HCT116 (cell line): ENCODE results near the gene PLCD3. TPM values are rescaled to one million over a fixed set of nuclear protein-coding genes. Genes with fewer than 3 reads are reported as not detected.

ENCODE experiments used
- ATAC-seq: fragments of 200-7000 bp; cut with Tn5 transposase; 2 replicates; pipeline ENCODE4 v1.9.1; 2020; ENCODE audit warnings: mild to moderate bottlenecking, moderate library complexity
- BruUV-seq: library from RNA; stranded (reverse); fragments of 400-500 nt; replicated peaks from 2 replicates; lab custom pipeline; 2021; lab: Mats Ljungman, UMichigan
- CTCF ChIA-PET: fragments of 300-600 bp; sonication (Branson Sonifier 250); formaldehyde crosslinking; loops from one replicate; lab custom pipeline; 2021; ENCODE audit warnings: antibody characterized with exemption; lab: Charles Lee
- POLR2A ChIA-PET: fragments of 300-600, 350-600 bp; sonication (Branson Sonifier 250); formaldehyde crosslinking; loops from one replicate; lab custom pipeline; 2021; ENCODE audit warnings: antibody characterized with exemption; lab: Charles Lee
- RAD21 ChIA-PET, 2 experiments: fragments of 300-600 bp; sonication (Branson Sonifier 250); formaldehyde crosslinking; loops; one replicate each; lab custom pipeline; 2023; ENCODE audit warnings: low total read pairs in 2 of 2; ENCODE audit not compliant: uncharacterized antibody in 2 of 2, unreplicated experiment in 2 of 2, low non-redundant PET in 1 of 2; lab: Charles Lee
- DNase-seq: peaks from one replicate; pipeline ENCODE4 v3.0.0-alpha.2; 2010; ENCODE audit warnings: low read depth, low spot score
- H2AFZ ChIP-seq: fragments of 200-600 bp; shearing (Covaris generic), sonication (generic); 2 replicates; pipeline ENCODE4 v1.6.1; 2017; ENCODE audit warnings: low read depth, mixed run types, mixed read lengths, antibody characterized with exemption, low read length; ENCODE audit not compliant: poor library complexity, severe bottlenecking
- H3K27ac ChIP-seq: 2 replicates; pipeline ENCODE4 v1.5.1; 2012; ENCODE audit warnings: low read depth, low read length
- H3K27me3 ChIP-seq: fragments of 200-600 bp; sonication (generic); 2 replicates; pipeline ENCODE4 v1.6.1; 2016; ENCODE audit warnings: mixed run types, low read length, mixed read lengths; ENCODE audit not compliant: insufficient read depth
- H3K36me3 ChIP-seq, 2 experiments: fragments of 200-500 bp in 1 of 2; fragments of 200-600 bp in 1 of 2; sonication (Bioruptor generic) in 1 of 2; sonication (generic) in 1 of 2; 2 replicates each; pipeline versions ENCODE4 v1.5.1 to v1.6.1; 2014 to 2016; ENCODE audit warnings: low read length in 2 of 2, inconsistent platforms in 1 of 2, mixed read lengths in 1 of 2, mixed run types in 1 of 2; ENCODE audit not compliant: insufficient read depth in 2 of 2, control insufficient read depth in 1 of 2
- H3K4me1 ChIP-seq, 2 experiments: fragments of 200-600 bp in 1 of 2; sonication (generic) in 1 of 2; 2 replicates each; pipeline versions ENCODE4 v1.5.1 to v1.6.1; 2012 to 2017; ENCODE audit warnings: low read length in 2 of 2, inconsistent platforms in 1 of 2, mild to moderate bottlenecking in 1 of 2, mixed read lengths in 1 of 2, mixed run types in 1 of 2, moderate library complexity in 1 of 2; ENCODE audit not compliant: insufficient read depth in 2 of 2, control insufficient read depth in 1 of 2
- H3K4me2 ChIP-seq: fragments of 200-600 bp; sonication (generic); 2 replicates; pipeline ENCODE4 v1.6.1; 2017; ENCODE audit warnings: mixed run types, low read length, mixed read lengths
- H3K4me3 ChIP-seq, 2 experiments: fragments of 200-600 bp in 1 of 2; sonication (generic) in 1 of 2; replicated peaks in 1 of 2; 2 replicates each; pipeline ENCODE4 v1.5.1; 2011 to 2016; ENCODE audit warnings: low read length in 2 of 2, control low read depth in 1 of 2, low read depth in 1 of 2, mild to moderate bottlenecking in 1 of 2, mixed read lengths in 1 of 2, mixed run types in 1 of 2
- H3K79me2 ChIP-seq: fragments of 200-600 bp; sonication (generic); 2 replicates; pipeline ENCODE4 v1.6.1; 2017; ENCODE audit warnings: mild to moderate bottlenecking, mixed run types, low read length, moderate library complexity, mixed read lengths; ENCODE audit not compliant: insufficient read depth
- H3K9ac ChIP-seq: fragments of 200-600 bp; sonication (generic); 2 replicates; pipeline ENCODE4 v1.6.1; 2016; ENCODE audit warnings: low read length, mixed read lengths
- H3K9me2 ChIP-seq: fragments of 200-600 bp; sonication (generic), shearing (Covaris generic); 2 replicates; pipeline ENCODE4 v1.6.1; 2017; ENCODE audit warnings: mixed run types, mild to moderate bottlenecking, moderate library complexity; ENCODE audit not compliant: insufficient read depth
- H3K9me3 ChIP-seq, 2 experiments: fragments of 200-500 bp in 1 of 2; fragments of 200-600 bp in 1 of 2; sonication (Bioruptor generic) in 1 of 2; sonication (generic) in 1 of 2; 2 replicates each; pipeline ENCODE4 v1.6.1; 2014 to 2017; ENCODE audit warnings: low read length in 2 of 2, mixed read lengths in 2 of 2, inconsistent platforms in 1 of 2, low read depth in 1 of 2, mild to moderate bottlenecking in 1 of 2, mixed run types in 1 of 2, moderate library complexity in 1 of 2; ENCODE audit not compliant: control insufficient read depth in 1 of 2, insufficient read depth in 1 of 2
- H4K20me1 ChIP-seq: fragments of 200-600 bp; sonication (generic), shearing (Covaris generic); 2 replicates; pipeline ENCODE4 v1.6.1; 2017; ENCODE audit warnings: mixed run types, mild to moderate bottlenecking, moderate library complexity; ENCODE audit not compliant: insufficient read depth
- CBX3 ChIP-seq: IDR thresholded peaks from 2 replicates; pipeline ENCODE4 v1.6.1; 2012; ENCODE audit warnings: low read depth
- CEBPB ChIP-seq: IDR thresholded peaks from 2 replicates; pipeline ENCODE4 v1.6.1; 2012; ENCODE audit warnings: low read depth
- EGR1 ChIP-seq: IDR thresholded peaks from 2 replicates; pipeline ENCODE4 v1.6.1; 2012; ENCODE audit warnings: low read depth
- ELF1 ChIP-seq: IDR thresholded peaks from 2 replicates; pipeline ENCODE4 v1.6.1; 2012; ENCODE audit warnings: low read depth, borderline replicate concordance
- EZH2 ChIP-seq: fragments of 200-600 bp; sonication (generic); IDR thresholded peaks from 2 replicates; pipeline ENCODE4 v1.6.1; 2017; ENCODE audit warnings: antibody characterized with exemption, mixed run types
- FOSL1 ChIP-seq: IDR thresholded peaks from 2 replicates; pipeline ENCODE4 v1.6.1; 2012; ENCODE audit warnings: low read depth
- JUND ChIP-seq: IDR thresholded peaks from 2 replicates; pipeline ENCODE4 v1.6.1; 2012
- POLR2A ChIP-seq: IDR thresholded peaks from 2 replicates; pipeline ENCODE4 v1.7.0; 2011; ENCODE audit warnings: borderline replicate concordance; ENCODE audit not compliant: insufficient read depth, insufficient read length; ENCODE audit errors: extremely low read depth
- POLR2AphosphoS5 ChIP-seq: IDR thresholded peaks from 2 replicates; pipeline ENCODE4 v1.6.1; 2011; ENCODE audit warnings: mild to moderate bottlenecking, low read depth, low read length, moderate library complexity
- RAD21 ChIP-seq: IDR thresholded peaks from 2 replicates; pipeline ENCODE4 v1.6.1; 2012; ENCODE audit warnings: low read depth, mild to moderate bottlenecking
- SIN3A ChIP-seq: IDR thresholded peaks from 2 replicates; pipeline ENCODE4 v1.6.1; 2012; ENCODE audit warnings: low read depth
- SP1 ChIP-seq: IDR thresholded peaks from 2 replicates; pipeline ENCODE4 v1.6.1; 2012; ENCODE audit warnings: low read depth
- SRF ChIP-seq: IDR thresholded peaks from 2 replicates; pipeline ENCODE4 v1.6.1; 2012; ENCODE audit warnings: low read depth
- TCF7L2 ChIP-seq: IDR thresholded peaks from 2 replicates; pipeline ENCODE4 v1.7.0; 2011; ENCODE audit warnings: borderline replicate concordance, inconsistent platforms; ENCODE audit not compliant: insufficient read depth, insufficient read length; ENCODE audit errors: extremely low read depth
- YY1 ChIP-seq: IDR thresholded peaks from 2 replicates; pipeline ENCODE4 v1.6.1; 2011; ENCODE audit warnings: low read length, low read depth, moderate library complexity, mild to moderate bottlenecking; ENCODE audit not compliant: insufficient replicate concordance; ENCODE audit errors: extremely low read depth
- ZFX ChIP-seq: fragments of 450-650 bp; IDR thresholded peaks from 2 replicates; pipeline ENCODE4 v1.6.1; 2017
- ZNF274 ChIP-seq: fragments of 200-500 bp; sonication (Bioruptor generic); IDR thresholded peaks from 2 replicates; pipeline ENCODE4 v1.6.1; 2014; ENCODE audit warnings: mild to moderate bottlenecking, low read depth, low read length, inconsistent platforms
- intact Hi-C: fragments of 100-400 bp; cut with micrococcal nuclease; formaldehyde crosslinking; loops from 2 replicates; pipeline ENCODE4 v1.10.0; 2022
- total RNA-seq: library from RNA; stranded (reverse); gene quantifications from one replicate; pipeline ENCODE4 v1.2.1, GENCODE V29; 2021; ENCODE audit not compliant: unreplicated experiment
- TF ChIP-seq, protein P1 (sequence below), 3 experiments: fragments of 200-600 bp in 1 of 3; sonication (generic) in 1 of 3; IDR thresholded peaks in 2 of 3; conservative IDR thresholded peaks in 1 of 3; 2 replicates each; pipeline ENCODE4 v1.5.1; 2012 to 2017; ENCODE audit warnings: low read depth in 2 of 3, low read length in 2 of 3, antibody characterized with exemption in 1 of 3, borderline replicate concordance in 1 of 3, control low read depth in 1 of 3, mild to moderate bottlenecking in 1 of 3, mixed read lengths in 1 of 3, mixed run types in 1 of 3, moderate library complexity in 1 of 3; ENCODE audit not compliant: insufficient read depth in 1 of 3
- TF ChIP-seq, protein P2 (sequence below): IDR thresholded peaks from 2 replicates; pipeline ENCODE4 v1.6.1; 2012; ENCODE audit warnings: low read depth

PLCD3 gene
- total RNA-seq, 1 experiment from 2014 or later = 197 TPM

DNA sequence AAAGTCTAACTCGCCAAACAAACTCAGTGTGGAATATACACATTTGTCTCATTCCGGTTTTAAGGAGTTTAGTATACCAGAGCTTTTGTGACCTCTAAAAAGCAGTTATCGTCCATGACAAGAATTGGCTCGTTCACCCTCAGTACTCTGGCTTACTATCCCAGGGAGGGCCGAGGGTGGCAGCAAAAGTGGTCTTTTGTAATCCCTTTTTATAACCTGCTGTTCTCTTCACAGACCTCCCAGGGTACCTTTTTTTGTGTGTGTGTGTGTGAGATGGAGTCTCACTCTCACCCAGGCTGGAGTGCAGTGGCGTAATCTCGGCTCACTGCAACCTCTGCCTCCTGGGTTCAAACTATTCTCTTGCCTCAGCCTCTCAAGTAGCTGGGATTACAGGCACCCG, 62.3 kb downstream of the PLCD3 start (continued):
- TF ChIP-seq YY1 (no peak), TCF7L2 (no peak), EGR1 (no peak)

DNA sequence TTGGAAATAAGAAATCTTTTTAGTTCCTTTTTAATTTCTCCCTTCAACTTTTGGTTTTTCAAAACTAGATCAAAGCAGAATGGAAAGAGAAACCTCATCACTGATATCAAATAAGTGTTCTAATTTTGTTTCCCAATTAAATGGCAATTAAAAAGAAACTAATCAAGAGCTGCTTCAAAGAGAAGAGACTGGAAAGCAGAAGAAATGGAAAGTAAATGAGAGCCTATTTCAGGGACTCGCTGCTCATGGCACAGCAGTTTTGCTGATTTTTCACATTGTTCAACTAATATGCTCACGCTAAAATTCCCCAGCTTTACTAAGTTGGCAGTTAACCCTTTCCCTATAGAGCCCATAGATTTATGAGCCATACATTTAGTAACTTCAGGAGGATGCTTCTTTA, 64.7 kb downstream of the PLCD3 start:
- Histone ChIP-seq H3K36me3 (peaks cover 5 to 23% of the 10 kb centered on the region in 2 experiments; a peak in 2 of 4 replicates), H2AFZ (no peak overlapping the region), H3K27me3 (no peaks in the 10 kb centered on the region), H3K79me2 (peaks cover 93% of the 10 kb centered on the region), H3K4me1 (peaks cover under 1 to 2% of the 10 kb centered on the region in 2 experiments), H3K4me2 (no peak overlapping the region), H3K27ac (no peak overlapping the region), H3K9me2 (no peaks in the 10 kb centered on the region), H3K9ac (no peak overlapping the region), H3K4me3 (no peak overlapping the region), H3K9me3 (no peaks in the 10 kb centered on the region), H4K20me1 (no peaks in the 10 kb centered on the region)
- ChIA-PET CTCF (no interaction called here), RAD21 (no interaction called here), POLR2A (no interaction called here)
- TF ChIP-seq POLR2A (no peak), RAD21 (no peak), EZH2 (no peak), ZFX (no peak), FOSL1 (no peak), POLR2AphosphoS5 (no peak), SRF (no peak), YY1 (no peak), SP1 (no peak), ZNF274 (no peak), CEBPB (no peak), CBX3 (no peak), JUND (no peak), SIN3A (no peak), EGR1 (no peak), ELF1 (no peak)
- TF ChIP-seq, protein P1, sequence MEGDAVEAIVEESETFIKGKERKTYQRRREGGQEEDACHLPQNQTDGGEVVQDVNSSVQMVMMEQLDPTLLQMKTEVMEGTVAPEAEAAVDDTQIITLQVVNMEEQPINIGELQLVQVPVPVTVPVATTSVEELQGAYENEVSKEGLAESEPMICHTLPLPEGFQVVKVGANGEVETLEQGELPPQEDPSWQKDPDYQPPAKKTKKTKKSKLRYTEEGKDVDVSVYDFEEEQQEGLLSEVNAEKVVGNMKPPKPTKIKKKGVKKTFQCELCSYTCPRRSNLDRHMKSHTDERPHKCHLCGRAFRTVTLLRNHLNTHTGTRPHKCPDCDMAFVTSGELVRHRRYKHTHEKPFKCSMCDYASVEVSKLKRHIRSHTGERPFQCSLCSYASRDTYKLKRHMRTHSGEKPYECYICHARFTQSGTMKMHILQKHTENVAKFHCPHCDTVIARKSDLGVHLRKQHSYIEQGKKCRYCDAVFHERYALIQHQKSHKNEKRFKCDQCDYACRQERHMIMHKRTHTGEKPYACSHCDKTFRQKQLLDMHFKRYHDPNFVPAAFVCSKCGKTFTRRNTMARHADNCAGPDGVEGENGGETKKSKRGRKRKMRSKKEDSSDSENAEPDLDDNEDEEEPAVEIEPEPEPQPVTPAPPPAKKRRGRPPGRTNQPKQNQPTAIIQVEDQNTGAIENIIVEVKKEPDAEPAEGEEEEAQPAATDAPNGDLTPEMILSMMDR (IDR thresholded peaks at IDR 0.05 in 2 of 3, conservative IDR thresholded peaks at IDR 0.05 in 1 of 3; ENCODE audit: borderline replicate concordance in 1 of 3, insufficient read depth in 1 of 3, low read depth in 2 of 3, low read length in 2 of 3) = no peak
- TF ChIP-seq, protein P2, sequence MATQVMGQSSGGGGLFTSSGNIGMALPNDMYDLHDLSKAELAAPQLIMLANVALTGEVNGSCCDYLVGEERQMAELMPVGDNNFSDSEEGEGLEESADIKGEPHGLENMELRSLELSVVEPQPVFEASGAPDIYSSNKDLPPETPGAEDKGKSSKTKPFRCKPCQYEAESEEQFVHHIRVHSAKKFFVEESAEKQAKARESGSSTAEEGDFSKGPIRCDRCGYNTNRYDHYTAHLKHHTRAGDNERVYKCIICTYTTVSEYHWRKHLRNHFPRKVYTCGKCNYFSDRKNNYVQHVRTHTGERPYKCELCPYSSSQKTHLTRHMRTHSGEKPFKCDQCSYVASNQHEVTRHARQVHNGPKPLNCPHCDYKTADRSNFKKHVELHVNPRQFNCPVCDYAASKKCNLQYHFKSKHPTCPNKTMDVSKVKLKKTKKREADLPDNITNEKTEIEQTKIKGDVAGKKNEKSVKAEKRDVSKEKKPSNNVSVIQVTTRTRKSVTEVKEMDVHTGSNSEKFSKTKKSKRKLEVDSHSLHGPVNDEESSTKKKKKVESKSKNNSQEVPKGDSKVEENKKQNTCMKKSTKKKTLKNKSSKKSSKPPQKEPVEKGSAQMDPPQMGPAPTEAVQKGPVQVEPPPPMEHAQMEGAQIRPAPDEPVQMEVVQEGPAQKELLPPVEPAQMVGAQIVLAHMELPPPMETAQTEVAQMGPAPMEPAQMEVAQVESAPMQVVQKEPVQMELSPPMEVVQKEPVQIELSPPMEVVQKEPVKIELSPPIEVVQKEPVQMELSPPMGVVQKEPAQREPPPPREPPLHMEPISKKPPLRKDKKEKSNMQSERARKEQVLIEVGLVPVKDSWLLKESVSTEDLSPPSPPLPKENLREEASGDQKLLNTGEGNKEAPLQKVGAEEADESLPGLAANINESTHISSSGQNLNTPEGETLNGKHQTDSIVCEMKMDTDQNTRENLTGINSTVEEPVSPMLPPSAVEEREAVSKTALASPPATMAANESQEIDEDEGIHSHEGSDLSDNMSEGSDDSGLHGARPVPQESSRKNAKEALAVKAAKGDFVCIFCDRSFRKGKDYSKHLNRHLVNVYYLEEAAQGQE = no peak
- intact Hi-C loops = loop anchor here (2.0 kb wide), 1 partner anchor 21 kb away; no protein-coding TSS in a partner anchor
- BruUV-seq = no TSS peak
- ATAC-seq = no peak
- no peak for DNase-seq
